Cardiac muscle cell (in vitro differentiated cells and primary cell): ENCODE data around the gene CHAT. TPM values are rescaled to one million over a fixed set of nuclear protein-coding genes. Genes with fewer than 3 reads are reported as not detected.

Experiments used
- DNase-seq, 2 donors: peaks; one replicate each; pipeline versions ENCODE4 v3.0.0 to v3.0.0-alpha.2; 2010 to 2017; ENCODE audit warnings: low read depth in 1 of 2, low spot score in 1 of 2
- H3K27ac ChIP-seq: fragments of 200-600 bp; sonication (generic); 2 replicates; pipeline ENCODE4 v1.5.1; 2016
- H3K27me3 ChIP-seq: fragments of 200-600 bp; sonication (generic); 2 replicates; pipeline ENCODE4 v1.6.0; 2016; ENCODE audit warnings: control low read depth
- H3K36me3 ChIP-seq: fragments of 200-600 bp; sonication (generic); 2 replicates; pipeline ENCODE4 v1.5.1; 2016; ENCODE audit warnings: control low read depth
- H3K4me1 ChIP-seq: fragments of 200-600 bp; sonication (generic); 2 replicates; pipeline ENCODE4 v1.8.1; 2017; ENCODE audit warnings: low read depth, mild to moderate bottlenecking, mixed run types
- H3K4me3 ChIP-seq: fragments of 200-600 bp; sonication (generic); 2 replicates; pipeline ENCODE4 v1.5.1; 2016; ENCODE audit warnings: mild to moderate bottlenecking
- H3K9me3 ChIP-seq: fragments of 200-600 bp; sonication (generic); 2 replicates; pipeline ENCODE4 v1.5.1; 2017; ENCODE audit warnings: low read depth, mild to moderate bottlenecking, control low read depth
- polyA plus RNA-seq: library from polyadenylated mRNA; unstranded; fragments of >200 nt; fragmentation: Nextera tagmentation; extraction: Ambion mirVana; gene quantifications from 2 replicates; pipeline ENCODE4 v1.2.1, GENCODE V29; 2016
- total RNA-seq: library from RNA; depleted of rRNA; stranded (reverse); fragments of >200 nt; gene quantifications from 2 replicates; pipeline ENCODE4 v1.2.3, GENCODE V29; 2016
- TF ChIP-seq, protein P1 (sequence below): IDR thresholded peaks from 2 replicates; pipeline ENCODE4 v1.5.1; 2012; ENCODE audit warnings: low read depth, mild to moderate bottlenecking, low read length

The CHAT gene
- total and polyA plus RNA-seq, 2 experiments from 2014 or later = not detected

DNA sequence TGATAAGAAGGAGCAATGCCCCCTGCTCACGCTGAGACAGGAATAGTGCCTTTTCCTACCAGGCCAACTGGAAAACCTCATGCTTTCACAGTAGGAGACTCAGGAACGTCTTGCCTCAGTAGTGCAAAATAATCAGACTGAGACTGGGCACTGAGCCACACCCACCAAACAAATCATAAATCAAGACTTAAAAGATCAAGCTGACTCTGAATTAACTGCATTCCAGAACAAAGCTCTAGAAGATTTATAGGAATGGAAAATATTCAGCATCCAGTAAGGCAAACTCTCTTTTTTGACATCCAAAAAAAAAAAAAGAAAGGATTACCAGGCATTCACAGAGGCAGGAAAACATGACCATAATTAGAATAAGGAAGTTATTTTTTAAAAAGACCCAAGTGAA, 34.2 kb upstream of the CHAT start:
- H3K27me3 ChIP-seq = no peaks in the 10 kb centered on the region
- no peaks in the 10 kb centered on the region for H3K9me3 ChIP-seq
- DNase-seq = no peak
- no peak overlapping the region for H3K4me3 ChIP-seq
- TF ChIP-seq, protein P1, sequence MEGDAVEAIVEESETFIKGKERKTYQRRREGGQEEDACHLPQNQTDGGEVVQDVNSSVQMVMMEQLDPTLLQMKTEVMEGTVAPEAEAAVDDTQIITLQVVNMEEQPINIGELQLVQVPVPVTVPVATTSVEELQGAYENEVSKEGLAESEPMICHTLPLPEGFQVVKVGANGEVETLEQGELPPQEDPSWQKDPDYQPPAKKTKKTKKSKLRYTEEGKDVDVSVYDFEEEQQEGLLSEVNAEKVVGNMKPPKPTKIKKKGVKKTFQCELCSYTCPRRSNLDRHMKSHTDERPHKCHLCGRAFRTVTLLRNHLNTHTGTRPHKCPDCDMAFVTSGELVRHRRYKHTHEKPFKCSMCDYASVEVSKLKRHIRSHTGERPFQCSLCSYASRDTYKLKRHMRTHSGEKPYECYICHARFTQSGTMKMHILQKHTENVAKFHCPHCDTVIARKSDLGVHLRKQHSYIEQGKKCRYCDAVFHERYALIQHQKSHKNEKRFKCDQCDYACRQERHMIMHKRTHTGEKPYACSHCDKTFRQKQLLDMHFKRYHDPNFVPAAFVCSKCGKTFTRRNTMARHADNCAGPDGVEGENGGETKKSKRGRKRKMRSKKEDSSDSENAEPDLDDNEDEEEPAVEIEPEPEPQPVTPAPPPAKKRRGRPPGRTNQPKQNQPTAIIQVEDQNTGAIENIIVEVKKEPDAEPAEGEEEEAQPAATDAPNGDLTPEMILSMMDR = no peak
- no peak overlapping the region for H3K27ac ChIP-seq
- no peaks in the 10 kb centered on the region for H3K4me1 ChIP-seq
- no peaks in the 10 kb centered on the region for H3K36me3 ChIP-seq

DNA sequence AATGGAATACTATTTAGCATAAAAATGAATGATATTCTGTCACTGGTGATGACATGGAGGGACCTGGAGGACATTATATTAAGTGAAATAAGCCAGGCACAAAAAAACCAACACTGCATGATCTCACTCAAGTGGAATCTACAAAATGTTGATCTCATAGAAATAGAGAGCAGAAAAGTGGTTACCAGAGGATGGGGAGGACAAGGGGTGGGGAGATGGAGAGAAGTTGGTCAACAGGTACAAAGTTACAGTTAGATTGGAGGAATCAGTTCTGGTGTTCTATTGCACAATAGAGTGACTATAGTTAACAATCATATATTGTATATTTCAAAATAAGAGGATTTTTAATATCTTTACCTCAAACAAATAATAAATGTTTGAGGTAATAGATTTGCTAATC, 28.4 kb upstream of the CHAT start:
- Histone ChIP-seq H3K4me1 (no peaks in the 10 kb centered on the region), H3K36me3 (no peaks in the 10 kb centered on the region), H3K27me3 (no peaks in the 10 kb centered on the region), H3K9me3 (no peaks in the 10 kb centered on the region), H3K27ac (no peak overlapping the region), H3K4me3 (no peak overlapping the region)
- no peak for DNase-seq
- TF ChIP-seq, protein P1 = no peak

DNA sequence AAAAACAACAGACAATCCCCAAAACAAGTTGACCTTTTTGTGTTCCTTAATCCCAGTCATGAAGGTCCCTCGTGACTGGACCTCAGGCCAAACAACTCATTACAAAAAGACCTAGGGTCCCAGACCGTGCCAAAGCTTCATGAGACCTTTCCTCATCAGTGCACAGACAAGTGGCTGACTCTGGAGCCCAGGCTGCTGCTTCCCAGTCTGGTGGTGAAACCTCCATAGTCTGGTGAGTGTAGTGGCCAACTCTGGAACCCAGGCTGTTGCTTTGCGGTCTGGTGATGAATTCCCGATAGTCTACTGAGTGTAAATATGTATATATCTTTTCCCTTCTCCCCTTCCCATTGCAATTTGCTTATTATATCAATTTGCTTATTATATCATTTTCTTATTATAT, 25.9 kb upstream of the CHAT start:
- H3K4me3 ChIP-seq = no peak overlapping the region
- no peaks in the 10 kb centered on the region for H3K4me1 ChIP-seq
- no peaks in the 10 kb centered on the region for H3K36me3 ChIP-seq
- H3K9me3 ChIP-seq = no peaks in the 10 kb centered on the region
- H3K27ac ChIP-seq = no peak overlapping the region
- H3K27me3 ChIP-seq = no peaks in the 10 kb centered on the region
- no peak for DNase-seq
- TF ChIP-seq, protein P1 = no peak

DNA sequence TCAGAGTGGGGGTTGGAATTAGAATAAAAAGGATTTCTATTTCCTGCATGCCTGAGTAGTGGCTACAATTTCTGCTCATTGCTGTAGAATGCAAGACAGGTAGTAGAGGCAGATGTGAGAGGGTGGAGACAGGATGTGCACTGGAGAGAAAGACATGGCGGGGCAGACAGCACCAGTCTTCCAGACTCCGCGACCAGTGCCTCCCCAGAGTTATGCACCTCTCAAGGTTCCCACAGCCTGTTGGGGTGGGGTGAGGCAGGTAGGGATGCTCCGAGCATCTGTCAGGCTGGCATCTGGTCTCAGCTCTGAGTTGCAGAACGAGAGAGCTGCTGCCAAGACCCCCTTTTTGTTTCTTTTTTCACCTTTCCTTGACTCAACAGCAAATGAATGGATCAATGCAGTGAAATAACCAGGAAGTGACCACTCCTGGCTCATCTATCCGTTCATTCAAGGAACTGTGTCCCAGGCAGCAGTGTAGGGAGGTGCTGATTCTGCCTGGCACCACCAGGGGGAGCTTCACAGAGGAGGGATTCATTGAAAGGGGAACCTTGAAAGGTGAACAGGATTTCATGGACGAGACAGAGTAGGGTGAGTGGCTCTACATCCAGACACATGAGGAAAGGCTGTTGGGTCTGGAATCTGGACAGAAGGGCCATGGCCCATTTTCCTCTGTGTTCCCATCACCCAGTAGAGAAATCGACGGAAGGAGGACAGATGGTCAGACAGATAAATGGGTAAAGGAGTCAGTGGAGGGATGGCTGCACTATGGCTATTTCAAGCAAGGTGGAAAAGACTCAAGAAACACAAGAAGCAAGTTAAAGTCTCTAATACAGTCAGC, 20.9 kb upstream of the CHAT start:
- Histone ChIP-seq H3K27me3 (peaks cover 8% of the 10 kb centered on the region), H3K36me3 (no peaks in the 10 kb centered on the region), H3K4me1 (no peaks in the 10 kb centered on the region), H3K4me3 (no peak overlapping the region), H3K27ac (no peak overlapping the region), H3K9me3 (no peaks in the 10 kb centered on the region)
- TF ChIP-seq, protein P1 = peak; percentile 99
- DNase-seq = peak; percentile 70 to 75

DNA sequence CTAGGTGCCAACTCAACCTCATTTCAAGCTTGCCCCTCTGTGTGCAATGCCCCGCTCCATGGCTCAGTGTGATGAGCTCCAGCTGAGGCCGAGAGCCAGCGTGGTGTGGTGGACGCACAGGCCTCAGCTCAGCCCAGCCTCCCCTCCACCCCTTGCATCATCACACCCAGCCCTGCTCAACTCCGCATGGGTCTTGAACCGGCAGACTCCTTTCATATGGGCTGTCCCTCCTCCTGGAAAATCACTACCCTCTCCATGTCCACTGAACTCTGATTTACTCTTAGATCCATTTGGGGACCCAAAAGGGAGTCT, 20.3 kb upstream of the CHAT start:
- DNase-seq = no peak
- H3K27ac ChIP-seq = no peak overlapping the region
- peaks cover 8% of the 10 kb centered on the region for H3K27me3 ChIP-seq
- H3K4me1 ChIP-seq = no peaks in the 10 kb centered on the region
- TF ChIP-seq, protein P1 = no peak
- H3K9me3 ChIP-seq = no peaks in the 10 kb centered on the region
- H3K4me3 ChIP-seq = no peak overlapping the region
- no peaks in the 10 kb centered on the region for H3K36me3 ChIP-seq
